Measurements from ENCODE around the gene THEMIS.

DNA sequence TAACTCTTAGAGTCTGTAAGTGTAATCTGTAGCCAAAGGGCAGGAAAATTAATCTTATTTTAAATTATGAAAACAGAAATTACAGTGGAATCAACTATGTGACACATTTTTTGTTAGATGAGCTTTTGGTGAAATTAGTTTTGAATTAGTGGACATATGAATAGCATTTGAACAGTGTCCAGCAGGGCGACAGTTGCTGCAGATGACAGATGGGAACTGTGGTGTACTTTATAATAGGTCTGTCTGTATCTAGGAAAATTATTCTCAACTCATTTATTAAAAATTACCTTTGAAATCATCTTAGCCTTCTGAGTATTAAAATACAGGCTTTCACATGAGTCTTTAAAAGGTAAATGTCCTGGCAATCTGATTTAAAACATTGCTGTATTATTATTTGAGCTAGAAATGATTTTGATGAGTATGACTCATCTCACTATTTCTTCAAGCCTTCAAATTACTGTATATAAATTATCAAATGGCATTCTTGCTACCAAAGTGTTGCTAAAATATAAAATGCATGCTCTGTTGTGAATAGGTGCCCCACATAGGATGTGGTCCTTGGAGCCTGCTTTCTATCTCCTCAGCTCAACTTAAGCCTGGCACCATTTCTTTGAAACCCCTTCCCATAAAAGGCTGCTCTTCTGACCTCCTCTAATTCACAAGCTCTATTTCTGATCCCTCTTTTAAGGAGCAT is 173.5 kb downstream of the THEMIS start:
- TF ChIP-seq POLR2AphosphoS5 (IDR thresholded peaks at IDR 0.05; ENCODE audit: insufficient read depth in 1 of 2, low read depth in 1 of 2), result no peak
- TF ChIP-seq, protein P1, sequence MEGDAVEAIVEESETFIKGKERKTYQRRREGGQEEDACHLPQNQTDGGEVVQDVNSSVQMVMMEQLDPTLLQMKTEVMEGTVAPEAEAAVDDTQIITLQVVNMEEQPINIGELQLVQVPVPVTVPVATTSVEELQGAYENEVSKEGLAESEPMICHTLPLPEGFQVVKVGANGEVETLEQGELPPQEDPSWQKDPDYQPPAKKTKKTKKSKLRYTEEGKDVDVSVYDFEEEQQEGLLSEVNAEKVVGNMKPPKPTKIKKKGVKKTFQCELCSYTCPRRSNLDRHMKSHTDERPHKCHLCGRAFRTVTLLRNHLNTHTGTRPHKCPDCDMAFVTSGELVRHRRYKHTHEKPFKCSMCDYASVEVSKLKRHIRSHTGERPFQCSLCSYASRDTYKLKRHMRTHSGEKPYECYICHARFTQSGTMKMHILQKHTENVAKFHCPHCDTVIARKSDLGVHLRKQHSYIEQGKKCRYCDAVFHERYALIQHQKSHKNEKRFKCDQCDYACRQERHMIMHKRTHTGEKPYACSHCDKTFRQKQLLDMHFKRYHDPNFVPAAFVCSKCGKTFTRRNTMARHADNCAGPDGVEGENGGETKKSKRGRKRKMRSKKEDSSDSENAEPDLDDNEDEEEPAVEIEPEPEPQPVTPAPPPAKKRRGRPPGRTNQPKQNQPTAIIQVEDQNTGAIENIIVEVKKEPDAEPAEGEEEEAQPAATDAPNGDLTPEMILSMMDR (IDR thresholded peaks at IDR 0.05), result no peak
